UCSD-AML1 (cell line): ENCODE data around the gene FARP2.
"Not testable (repeated sequence)": the region's sequence is repeated elsewhere in the genome, so short reads cannot be mapped to it uniquely, and the experiment has no call there.

Experiments
- DNase-seq: peaks from one replicate; lab custom pipeline; 2025; ENCODE audit not compliant: unreplicated experiment; lab: John Stamatoyannopoulos, UW

Gene FARP2

GRCh38 chr2:241453919-241454318 is 97.8 kb downstream of the FARP2 start:
- not testable (repeated sequence) for DNase-seq

- no peak for DNase-seq
Measured at GRCh38 chr2:241454837-241455485, 98.9 kb downstream of the FARP2 start.

- DNase-seq = no peak
Measured at GRCh38 chr2:241456546-241456945, 100.5 kb downstream of the FARP2 start.

GRCh38 chr2:241458687-241459086 is 102.6 kb downstream of the FARP2 start:
- DNase-seq = no peak

GRCh38 chr2:241459520-241459919 is 103.4 kb downstream of the FARP2 start:
- DNase-seq = no peak

- DNase-seq = no peak
Measured at GRCh38 chr2:241460631-241461030, 104.5 kb downstream of the FARP2 start.

GRCh38 chr2:241461693-241462677 is 105.9 kb downstream of the FARP2 start:
- DNase-seq = no peak

- no peak for DNase-seq
Measured at GRCh38 chr2:241463276-241464135, 107.4 kb downstream of the FARP2 start.

- DNase-seq = no peak
Measured at GRCh38 chr2:241465543-241465942, 109.5 kb downstream of the FARP2 start.

GRCh38 chr2:241466230-241466629 is 110.1 kb downstream of the FARP2 start:
- no peak for DNase-seq

GRCh38 chr2:241467777-241468475 is 111.8 kb downstream of the FARP2 start:
- DNase-seq = no peak

- no peak for DNase-seq
Measured at GRCh38 chr2:241468476-241468781, 112.3 kb downstream of the FARP2 start.

- DNase-seq = no peak
Measured at GRCh38 chr2:241469746-241470145, 113.7 kb downstream of the FARP2 start.

- DNase-seq = no peak
Measured at GRCh38 chr2:241473399-241473798, 117.3 kb downstream of the FARP2 start.

GRCh38 chr2:241475267-241475666 is 119.2 kb downstream of the FARP2 start:
- DNase-seq = no peak

GRCh38 chr2:241478166-241478565 is 122.1 kb downstream of the FARP2 start:
- no peak for DNase-seq

GRCh38 chr2:241479026-241479898 is 123.2 kb downstream of the FARP2 start:
- DNase-seq = no peak

- no peak for DNase-seq
Measured at GRCh38 chr2:241481687-241482086, 125.6 kb downstream of the FARP2 start.

GRCh38 chr2:241482126-241482955 is 126.3 kb downstream of the FARP2 start:
- DNase-seq = no peak
